Esophagus squamous epithelium (tissue), 4 donors: ENCODE results near the gene EIF3B.

ENCODE experiments used
- CTCF ChIP-seq, 6 experiments: fragments of 450-650 bp in 4 of 6; fragments of 200-600 bp in 2 of 6; sonication (generic) in 2 of 6; IDR thresholded peaks; one replicate each; pipeline ENCODE4 v1.5.1; 2016 to 2019; ENCODE audit warnings: antibody characterized with exemption in 6 of 6, mild to moderate bottlenecking in 4 of 6, moderate library complexity in 4 of 6
- POLR2A ChIP-seq, 4 donors: fragments of 450-650 bp; IDR thresholded peaks; one replicate each; pipeline ENCODE4 v1.6.1; 2017; ENCODE audit warnings: antibody characterized with exemption in 4 of 4, mild to moderate bottlenecking in 4 of 4, moderate library complexity in 3 of 4

GRCh38 chr7:2421943-2422310, 67.3 kb downstream of the EIF3B start:
- TF ChIP-seq CTCF (IDR thresholded peaks at IDR 0.05) = no peak
- TF ChIP-seq POLR2A (IDR thresholded peaks at IDR 0.05) = no peak
